K562 (cell line): ENCODE data around the gene INSIG1. TPM values are rescaled to one million over a fixed set of nuclear protein-coding genes. Genes with fewer than 3 reads are reported as not detected.

Experiments used
- EZH2 ChIP-seq: IDR thresholded peaks from 2 replicates; pipeline ENCODE4 v1.6.1; 2012; ENCODE audit warnings: low read depth, mild to moderate bottlenecking, inconsistent platforms, low read length, borderline replicate concordance
- FOXK1 ChIP-seq: sonication (generic); formaldehyde crosslinking; IDR thresholded peaks from 2 replicates; pipeline ENCODE4 v1.8.0; 2022; ENCODE audit warnings: missing genetic modification reagents, mild to moderate bottlenecking, borderline replicate concordance
- MCM3 ChIP-seq: fragments of 450-650 bp; IDR thresholded peaks from 2 replicates; pipeline ENCODE4 v1.6.1; 2016
- POLR2AphosphoS5 ChIP-seq: IDR thresholded peaks from 2 replicates; pipeline ENCODE4 v1.6.1; 2011; ENCODE audit warnings: mild to moderate bottlenecking, low read depth, low read length, moderate library complexity; ENCODE audit not compliant: control insufficient read depth, insufficient read depth
- POLR2H ChIP-seq: IDR thresholded peaks from 2 replicates; pipeline ENCODE4 v1.6.1; 2016; ENCODE audit warnings: missing genetic modification characterization, low read depth, mild to moderate bottlenecking, control low read depth, missing compliant biosample characterization, moderate library complexity
- SPI1 ChIP-seq: IDR thresholded peaks from 2 replicates; pipeline ENCODE4 v1.6.1; 2011; ENCODE audit warnings: low read depth, low read length, control low read depth, borderline replicate concordance
- TAF15 ChIP-seq: fragments of 200-400 bp; formaldehyde crosslinking; IDR thresholded peaks from 2 replicates; pipeline ENCODE4 v1.6.1; 2017; ENCODE audit warnings: mild to moderate bottlenecking, low read depth, low read length, moderate library complexity
- TBL1XR1 ChIP-seq, 2 experiments: IDR thresholded peaks; 2 replicates each; pipeline ENCODE4 v1.6.1; 2012; ENCODE audit warnings: improper control_type of control experiment in 2 of 2, low read length in 2 of 2, mild to moderate bottlenecking in 1 of 2
- TCF3 ChIP-seq: sonication (generic); formaldehyde crosslinking; IDR thresholded peaks from 2 replicates; pipeline ENCODE4 v1.4.0; 2020; ENCODE audit warnings: mild to moderate bottlenecking, missing genetic modification reagents
- TEAD1 ChIP-seq, 2 experiments: fragments of 450-650 bp in 1 of 2; sonication (generic) in 1 of 2; formaldehyde crosslinking; IDR thresholded peaks; 2 replicates each; pipeline versions ENCODE4 v1.4.0 to v1.8.0; 2020 to 2022; ENCODE audit warnings: mild to moderate bottlenecking in 2 of 2, missing genetic modification reagents in 1 of 2
- U2AF1 ChIP-seq: fragments of 200-400 bp; formaldehyde crosslinking; optimal IDR thresholded peaks from 2 replicates; pipeline ENCODE3; 2017; ENCODE audit warnings: mild to moderate bottlenecking, low read depth, low read length, moderate library complexity
- XRCC3 ChIP-seq: fragments of 450-650 bp; IDR thresholded peaks from 2 replicates; pipeline ENCODE4 v1.6.1; 2017; ENCODE audit warnings: mild to moderate bottlenecking, moderate library complexity
- ZNF507 ChIP-seq: conservative IDR thresholded peaks from 2 replicates; pipeline ENCODE4 v1.6.1; 2017; ENCODE audit warnings: missing genetic modification characterization, missing compliant biosample characterization
- ZNF707 ChIP-seq: fragments of 250-450 bp; sonication (Bioruptor Pico); conservative IDR thresholded peaks from 2 replicates; pipeline ENCODE4 v1.8.0; 2022; ENCODE audit warnings: inconsistent platforms, mild to moderate bottlenecking, moderate library complexity
- polyA plus RNA-seq, 8 experiments: library from polyadenylated mRNA; depleted of rRNA in 4 of 8; stranded (reverse) in 5 of 8; unstranded in 3 of 8; fragments of >200 nt; fragmentation: Nextera tagmentation in 2 of 8; fragmentation: Illumina TruSeq in 1 of 8; extraction: Ambion mirVana in 2 of 8; extraction: Trizol in 1 of 8; gene quantifications; 2 replicates each; pipeline versions ENCODE4 v1.2.1 to v1.2.3, GENCODE V29; 2011 to 2014; ENCODE audit warnings: inconsistent platforms in 1 of 8, missing spikeins in 1 of 8
- total RNA-seq, 7 experiments: library from RNA; depleted of rRNA in 6 of 7; stranded (reverse); fragments of >200 nt in 6 of 7; fragmentation: Illumina TruSeq in 2 of 7; extraction: Trizol in 2 of 7; gene quantifications; 2 replicates each; pipeline versions ENCODE4 v1.2.1 to v1.2.3, GENCODE V29; 2011 to 2021; ENCODE audit warnings: low replicate concordance in 1 of 7
- TF ChIP-seq, protein P1 (sequence below), 2 experiments: fragments of 450-650 bp; IDR thresholded peaks; 2 replicates each; pipeline ENCODE4 v1.6.1; 2016; ENCODE audit warnings: mild to moderate bottlenecking in 2 of 2, borderline replicate concordance in 1 of 2, low read depth in 1 of 2, moderate library complexity in 1 of 2
- TF ChIP-seq, protein P2 (sequence below), 2 experiments: IDR thresholded peaks in 1 of 2; conservative IDR thresholded peaks in 1 of 2; 2 replicates each; pipeline ENCODE4 v1.6.1; 2016; ENCODE audit warnings: low read depth in 2 of 2, mild to moderate bottlenecking in 1 of 2, missing compliant biosample characterization in 1 of 2, missing genetic modification characterization in 1 of 2, moderate library complexity in 1 of 2

Gene INSIG1
- total and polyA plus RNA-seq, 9 of the 15 experiments (the other 6 are each of a cell fraction or from before 2014, with no cell fraction given), result 57.1 to 787 (median 238) TPM

DNA sequence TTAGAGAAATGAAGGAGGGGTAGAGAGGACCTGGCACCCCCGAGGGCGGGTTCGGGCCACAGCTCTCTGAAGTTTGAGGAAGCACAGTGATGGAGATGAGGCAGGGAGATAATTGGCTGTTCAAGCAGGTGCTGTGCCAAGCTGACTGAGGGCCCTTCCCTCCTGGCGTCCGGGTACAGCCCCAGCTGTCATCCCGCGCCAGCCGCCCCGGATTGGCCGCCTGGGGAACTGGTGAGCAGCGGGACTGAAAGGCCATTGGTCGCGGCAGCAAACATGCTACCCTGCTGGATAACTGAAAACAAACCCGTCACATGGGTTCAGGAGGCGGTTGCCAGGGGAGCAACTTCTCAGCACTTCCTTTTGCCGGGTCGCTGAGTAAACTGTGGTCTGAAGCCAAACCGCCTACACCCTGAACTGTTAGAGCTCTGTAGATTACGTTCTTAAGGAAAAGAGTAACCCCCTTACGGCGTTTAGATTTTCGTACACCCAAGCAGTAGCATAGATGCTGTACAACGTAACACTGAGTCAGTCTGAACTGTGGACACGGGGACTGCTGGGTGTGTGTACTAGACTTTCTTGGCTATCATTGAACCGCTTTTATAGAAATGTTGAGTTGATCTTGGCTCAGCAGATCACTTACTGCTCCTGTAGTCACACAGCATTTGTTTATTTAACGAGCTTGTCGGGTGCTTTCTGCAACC lies 1.3 kb downstream of the INSIG1 start (continued):
- TF ChIP-seq, protein P1, sequence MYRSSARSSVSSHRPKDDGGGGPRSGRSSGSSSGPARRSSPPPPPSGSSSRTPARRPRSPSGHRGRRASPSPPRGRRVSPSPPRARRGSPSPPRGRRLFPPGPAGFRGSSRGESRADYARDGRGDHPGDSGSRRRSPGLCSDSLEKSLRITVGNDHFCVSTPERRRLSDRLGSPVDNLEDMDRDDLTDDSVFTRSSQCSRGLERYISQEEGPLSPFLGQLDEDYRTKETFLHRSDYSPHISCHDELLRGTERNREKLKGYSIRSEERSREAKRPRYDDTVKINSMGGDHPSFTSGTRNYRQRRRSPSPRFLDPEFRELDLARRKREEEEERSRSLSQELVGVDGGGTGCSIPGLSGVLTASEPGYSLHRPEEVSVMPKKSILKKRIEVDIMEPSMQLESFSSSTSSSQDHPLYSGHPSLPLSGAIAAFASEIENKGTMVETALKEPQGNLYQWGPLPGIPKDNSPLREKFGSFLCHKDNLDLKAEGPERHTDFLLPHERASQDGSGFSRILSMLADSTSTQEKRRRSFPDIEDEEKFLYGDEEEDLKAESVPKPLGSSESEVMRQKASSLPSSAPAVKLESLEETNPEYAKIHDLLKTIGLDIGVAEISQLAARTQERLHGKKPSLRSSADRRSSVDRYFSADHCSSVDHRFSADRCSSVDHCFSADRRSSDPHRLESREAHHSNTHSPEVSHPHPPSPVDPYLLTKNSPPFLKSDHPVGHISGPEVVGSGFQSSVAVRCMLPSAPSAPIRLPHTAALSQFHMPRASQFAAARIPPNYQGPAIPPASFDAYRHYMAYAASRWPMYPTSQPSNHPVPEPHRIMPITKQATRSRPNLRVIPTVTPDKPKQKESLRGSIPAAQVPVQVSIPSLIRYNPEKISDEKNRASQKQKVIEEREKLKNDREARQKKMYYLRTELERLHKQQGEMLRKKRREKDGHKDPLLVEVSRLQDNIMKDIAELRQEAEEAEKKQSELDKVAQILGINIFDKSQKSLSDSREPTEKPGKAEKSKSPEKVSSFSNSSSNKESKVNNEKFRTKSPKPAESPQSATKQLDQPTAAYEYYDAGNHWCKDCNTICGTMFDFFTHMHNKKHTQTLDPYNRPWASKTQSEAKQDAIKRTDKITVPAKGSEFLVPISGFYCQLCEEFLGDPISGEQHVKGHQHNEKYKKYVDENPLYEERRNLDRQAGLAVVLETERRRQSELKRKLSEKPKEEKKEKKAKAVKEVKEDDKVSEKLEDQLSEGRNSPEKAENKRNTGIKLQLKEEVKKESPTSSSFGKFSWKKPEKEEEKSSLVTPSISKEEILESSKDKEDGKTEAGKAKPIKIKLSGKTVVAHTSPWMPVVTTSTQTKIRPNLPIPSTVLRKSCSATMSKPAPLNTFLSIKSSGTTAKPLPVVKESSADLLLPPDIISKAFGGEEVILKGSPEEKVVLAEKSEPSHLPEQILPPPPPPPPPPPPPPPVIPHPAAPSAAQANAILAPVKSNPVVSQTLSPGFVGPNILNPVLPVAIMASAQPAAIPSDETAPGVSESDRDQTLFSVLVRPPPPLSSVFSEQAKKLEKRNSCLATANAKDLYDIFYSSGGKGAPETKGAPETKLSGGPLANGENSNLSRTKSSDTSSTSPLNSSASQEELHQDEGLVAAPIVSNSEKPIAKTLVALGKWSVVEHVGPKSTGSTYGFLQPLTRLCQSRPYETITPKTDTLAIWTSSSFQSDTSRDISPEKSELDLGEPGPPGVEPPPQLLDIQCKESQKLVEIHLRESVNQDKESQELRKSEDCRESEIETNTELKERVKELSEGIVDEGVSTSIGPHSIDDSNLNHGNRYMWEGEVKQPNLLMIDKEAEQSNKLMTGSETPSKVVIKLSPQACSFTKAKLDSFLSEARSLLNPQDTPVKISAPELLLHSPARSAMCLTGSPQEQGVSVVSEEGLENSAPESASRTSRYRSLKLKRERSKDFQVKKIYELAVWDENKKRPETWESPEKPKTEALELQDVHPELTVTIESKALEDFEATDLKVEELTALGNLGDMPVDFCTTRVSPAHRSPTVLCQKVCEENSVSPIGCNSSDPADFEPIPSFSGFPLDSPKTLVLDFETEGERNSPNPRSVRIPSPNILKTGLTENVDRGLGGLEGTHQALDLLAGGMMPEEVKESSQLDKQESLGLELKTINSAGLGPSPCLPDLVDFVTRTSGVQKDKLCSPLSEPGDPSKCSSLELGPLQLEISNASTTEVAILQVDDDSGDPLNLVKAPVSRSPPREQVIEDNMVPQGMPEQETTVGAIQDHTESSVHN (IDR thresholded peaks at IDR 0.05; ENCODE audit: borderline replicate concordance in 1 of 2, low read depth in 1 of 2), result no peak
- TF ChIP-seq EZH2 (no peak), POLR2AphosphoS5 (no peak; the same call in 1 of the 2 replicates), TBL1XR1 (IDR thresholded peaks at IDR 0.05; ENCODE audit: low read length in 2 of 2) (peak in 1 of 2 experiments; percentile 29; a peak in 1 of 4 replicates), U2AF1 (no peak), POLR2H (no peak), FOXK1 (CRISPR knock-in tag) (no peak), TEAD1 (CRISPR knock-in tag; IDR thresholded peaks at IDR 0.05) (0 out of 4 replicates have a peak, but pooled peaks of 1 of the 2 experiments have one; percentile 35), XRCC3 (no peak), ZNF507 (tag) (no peak), TCF3 (CRISPR knock-in tag) (no peak), MCM3 (no peak), SPI1 (peak; percentile 82), TAF15 (no peak), ZNF707 (CRISPR knock-in tag) (no peak)
- TF ChIP-seq, protein P2, sequence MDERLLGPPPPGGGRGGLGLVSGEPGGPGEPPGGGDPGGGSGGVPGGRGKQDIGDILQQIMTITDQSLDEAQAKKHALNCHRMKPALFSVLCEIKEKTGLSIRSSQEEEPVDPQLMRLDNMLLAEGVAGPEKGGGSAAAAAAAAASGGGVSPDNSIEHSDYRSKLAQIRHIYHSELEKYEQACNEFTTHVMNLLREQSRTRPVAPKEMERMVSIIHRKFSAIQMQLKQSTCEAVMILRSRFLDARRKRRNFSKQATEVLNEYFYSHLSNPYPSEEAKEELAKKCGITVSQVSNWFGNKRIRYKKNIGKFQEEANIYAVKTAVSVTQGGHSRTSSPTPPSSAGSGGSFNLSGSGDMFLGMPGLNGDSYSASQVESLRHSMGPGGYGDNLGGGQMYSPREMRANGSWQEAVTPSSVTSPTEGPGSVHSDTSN (CRISPR knock-in tag; IDR thresholded peaks at IDR 0.05; ENCODE audit: low read depth), result no peak
- TF ChIP-seq, protein P2 (tag; conservative IDR thresholded peaks at IDR 0.05; ENCODE audit: low read depth), result no peak
